Lower leg skin (tissue), 3 donors: Measurements from ENCODE around the gene ADGRG7.

Experiments
- POLR2A ChIP-seq, 2 donors: fragments of 450-650 bp; IDR thresholded peaks; one replicate each; pipeline ENCODE4 v1.6.1; 2016 to 2017; ENCODE audit warnings: antibody characterized with exemption in 2 of 2, mild to moderate bottlenecking in 1 of 2, moderate library complexity in 1 of 2
- TF ChIP-seq, protein P1 (sequence below), 3 donors: fragments of 450-650 bp; IDR thresholded peaks; one replicate each; pipeline ENCODE4 v1.5.1; 2016; ENCODE audit warnings: antibody characterized with exemption in 3 of 3, mild to moderate bottlenecking in 3 of 3, moderate library complexity in 2 of 3

DNA sequence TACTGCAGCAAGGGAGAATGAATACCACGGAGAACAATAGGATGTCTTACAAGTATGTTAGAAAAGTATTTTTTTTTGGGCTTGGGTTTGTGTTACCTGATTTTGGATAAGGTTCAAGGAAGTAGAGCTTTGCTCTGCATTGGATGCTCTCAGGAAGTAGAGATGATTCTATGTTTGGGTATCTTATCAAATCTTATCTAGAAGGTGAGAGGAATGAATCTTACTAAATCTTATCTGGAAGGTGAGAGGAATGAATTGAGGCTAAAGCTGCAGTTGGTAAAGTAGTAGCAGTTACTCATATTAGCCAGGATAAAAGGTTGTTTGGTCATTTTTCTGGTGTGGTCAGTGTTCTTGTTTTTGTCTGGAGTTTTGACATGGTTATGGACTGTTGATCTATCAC is 117.3 kb downstream of the ADGRG7 start:
- TF ChIP-seq, protein P1, sequence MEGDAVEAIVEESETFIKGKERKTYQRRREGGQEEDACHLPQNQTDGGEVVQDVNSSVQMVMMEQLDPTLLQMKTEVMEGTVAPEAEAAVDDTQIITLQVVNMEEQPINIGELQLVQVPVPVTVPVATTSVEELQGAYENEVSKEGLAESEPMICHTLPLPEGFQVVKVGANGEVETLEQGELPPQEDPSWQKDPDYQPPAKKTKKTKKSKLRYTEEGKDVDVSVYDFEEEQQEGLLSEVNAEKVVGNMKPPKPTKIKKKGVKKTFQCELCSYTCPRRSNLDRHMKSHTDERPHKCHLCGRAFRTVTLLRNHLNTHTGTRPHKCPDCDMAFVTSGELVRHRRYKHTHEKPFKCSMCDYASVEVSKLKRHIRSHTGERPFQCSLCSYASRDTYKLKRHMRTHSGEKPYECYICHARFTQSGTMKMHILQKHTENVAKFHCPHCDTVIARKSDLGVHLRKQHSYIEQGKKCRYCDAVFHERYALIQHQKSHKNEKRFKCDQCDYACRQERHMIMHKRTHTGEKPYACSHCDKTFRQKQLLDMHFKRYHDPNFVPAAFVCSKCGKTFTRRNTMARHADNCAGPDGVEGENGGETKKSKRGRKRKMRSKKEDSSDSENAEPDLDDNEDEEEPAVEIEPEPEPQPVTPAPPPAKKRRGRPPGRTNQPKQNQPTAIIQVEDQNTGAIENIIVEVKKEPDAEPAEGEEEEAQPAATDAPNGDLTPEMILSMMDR (IDR thresholded peaks at IDR 0.05), result no peak
- no peak for TF ChIP-seq POLR2A (IDR thresholded peaks at IDR 0.05)
